Immature natural killer cell (primary cell): ENCODE measurements around the gene PPM1E. TPM values are rescaled to one million over a fixed set of nuclear protein-coding genes. Genes with fewer than 3 reads are reported as not detected.

Source experiments
- polyA plus RNA-seq, 3 donors: library from polyadenylated mRNA; unstranded; fragments of 300-500 nt; fragmentation: Illumina TruSeq; gene quantifications; one replicate each; pipeline ENCODE4 v1.2.3, GENCODE V29; 2021

Gene PPM1E
- polyA plus RNA-seq, 3 donors from 2014 or later = not detected

Other genes with a start within 250 kb of the PPM1E start
- 10 to 100 TPM in 2 of 3 donors, 1 to 10 TPM in 1; 9.3 to 24.2 (median 20.5) TPM for gene MTMR4, start 241.2 kb upstream of the PPM1E start, polyA plus RNA-seq
- not detected for gene TEX14, start 63.8 kb upstream of the PPM1E start, polyA plus RNA-seq
- gene RAD51C, start 63.3 kb upstream of the PPM1E start, polyA plus RNA-seq = 10 to 100 TPM; 25.3 to 78.8 (median 44.0) TPM